Pons (tissue), 1 donor: Measurements from ENCODE around the gene PITPNM1.

Experiments
- DNase-seq: peaks from one replicate; pipeline ENCODE4 v3.0.0-alpha.2; 2016; ENCODE audit warnings: low spot score

PITPNM1 gene

DNA sequence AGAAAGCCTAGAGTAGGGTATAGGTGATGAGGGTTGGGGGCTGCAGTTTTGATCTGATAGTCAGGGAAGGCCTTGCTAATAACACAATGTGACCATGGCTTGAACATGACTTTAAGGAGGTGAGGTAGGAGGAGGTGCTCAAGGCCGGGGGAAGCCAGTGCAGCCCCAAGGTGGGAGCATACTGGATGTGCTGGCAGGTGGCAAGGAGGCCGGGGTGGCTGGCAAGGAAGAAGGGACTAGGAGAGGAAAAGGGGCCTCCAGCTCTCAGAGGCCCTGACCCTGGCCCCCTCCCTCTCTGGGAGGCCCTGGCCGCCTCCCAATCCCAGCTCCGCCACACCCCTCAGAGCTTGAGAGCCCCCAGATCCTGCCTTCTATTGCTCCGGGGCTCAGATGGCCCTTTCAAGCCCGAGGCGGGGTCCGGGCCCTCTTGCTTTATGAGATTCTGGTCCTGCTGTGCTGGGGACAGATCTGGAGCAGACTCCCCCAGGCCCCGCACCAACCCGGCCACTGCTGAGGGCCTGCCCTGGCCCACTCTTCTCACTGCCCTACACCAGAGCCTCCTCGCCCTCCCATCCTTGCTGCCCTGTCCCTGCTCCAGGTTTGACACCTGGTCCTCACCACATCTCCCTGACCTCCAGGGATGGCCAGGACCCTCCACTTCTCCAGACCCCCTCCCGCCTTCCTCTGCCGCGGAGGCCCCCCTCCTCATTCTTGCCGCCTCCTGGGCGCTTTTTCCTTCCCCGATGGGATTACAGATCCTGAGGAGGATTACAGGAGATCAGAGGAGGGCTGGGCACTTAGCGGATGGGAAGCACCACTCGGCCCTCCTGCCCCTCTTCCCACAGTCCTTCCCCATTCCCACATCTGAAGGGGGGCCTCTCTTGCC is 1.8 kb downstream of the PITPNM1 start:
- DNase-seq = no peak

DNA sequence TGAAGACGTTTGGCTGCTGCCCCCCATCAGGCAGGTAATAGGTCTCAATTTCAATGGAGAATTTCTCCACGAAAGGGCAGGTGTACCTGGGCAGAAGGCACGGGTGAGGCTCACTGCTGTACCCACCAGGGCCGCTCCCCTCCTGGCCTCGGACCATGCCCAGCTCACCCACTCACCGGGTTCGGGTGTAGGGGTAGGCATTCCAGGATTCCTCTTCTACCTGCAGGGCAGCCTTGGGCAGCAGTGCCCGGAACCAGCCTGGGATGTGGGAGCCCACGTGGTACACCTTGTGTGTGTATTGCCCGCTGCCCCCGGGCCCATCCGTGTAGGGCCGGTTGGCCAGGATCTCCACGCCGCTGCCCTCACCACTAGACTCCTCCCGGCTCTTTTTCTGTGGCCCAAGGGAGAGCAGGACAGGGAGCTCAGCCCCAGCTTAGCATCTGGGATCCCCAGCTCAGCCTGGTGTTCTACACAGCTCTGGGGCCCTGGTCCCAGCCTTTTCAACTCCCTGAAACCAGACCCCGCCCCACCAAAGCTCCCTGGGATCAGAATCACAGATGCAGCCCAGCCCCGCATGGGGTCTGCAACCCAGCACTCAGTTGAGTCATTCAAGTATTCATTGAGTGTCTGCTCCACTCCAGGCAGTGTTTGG is 2.7 kb downstream of the PITPNM1 start:
- no peak for DNase-seq

DNA sequence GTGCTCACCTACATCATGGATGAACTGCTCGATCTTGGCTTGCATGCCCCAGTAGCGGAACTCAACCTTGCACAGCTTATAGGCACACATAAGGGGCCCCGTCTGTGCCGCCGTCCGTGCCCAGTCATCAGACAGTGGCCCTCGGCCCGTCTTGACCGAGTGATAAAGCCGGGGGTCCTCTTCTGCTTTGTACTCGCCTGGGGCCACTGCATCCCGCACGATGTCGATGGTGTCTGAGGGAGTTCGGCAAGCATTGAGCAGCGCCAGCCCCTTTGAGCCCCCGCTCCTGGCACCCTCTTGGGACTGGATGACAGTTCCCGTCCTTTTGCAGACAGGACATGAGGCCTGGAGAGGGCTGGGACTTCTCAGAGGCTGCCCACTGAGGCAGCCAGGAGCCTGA is 3.3 kb downstream of the PITPNM1 start:
- no peak for DNase-seq

DNA sequence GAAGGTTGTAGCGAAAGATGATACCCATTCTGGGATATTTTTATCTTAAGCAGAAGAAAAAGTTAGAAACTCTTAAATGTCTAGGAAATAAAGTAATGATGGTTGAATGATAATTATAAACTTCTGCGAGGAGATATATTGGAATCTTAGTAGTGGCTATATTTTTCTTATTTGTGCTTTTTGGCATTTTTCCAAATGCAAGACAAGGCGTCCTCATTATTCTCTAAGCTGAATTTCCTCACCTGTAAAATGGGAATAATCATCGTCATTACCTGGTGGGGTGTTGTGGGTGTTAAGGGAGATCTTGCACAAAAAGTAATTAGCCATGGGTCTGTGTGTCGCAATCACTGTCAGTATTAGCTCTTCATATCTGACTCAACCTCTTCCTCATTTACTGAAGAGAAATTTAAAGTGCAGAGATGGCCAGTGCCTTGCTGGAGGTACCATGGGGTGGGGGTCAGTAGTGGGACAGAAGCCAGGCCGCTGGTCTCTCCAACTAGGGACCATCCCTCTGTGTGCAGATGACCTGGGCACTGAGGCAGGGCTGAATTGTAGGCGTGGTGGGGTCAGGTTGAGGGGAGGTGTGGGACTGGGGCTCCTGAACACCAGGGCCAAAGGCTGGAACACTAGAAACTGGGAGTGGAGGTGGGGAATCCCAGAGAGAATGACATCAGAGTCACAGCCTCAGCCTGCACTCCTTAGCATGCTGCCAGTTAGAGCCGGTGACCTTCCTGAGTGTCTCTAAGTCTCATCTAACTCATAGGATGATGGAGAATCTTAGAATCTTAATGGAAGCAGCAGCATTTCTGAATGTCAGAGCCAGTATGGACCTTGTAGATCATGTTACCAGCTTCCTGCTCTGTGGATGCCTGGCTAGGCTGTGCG is 4.1 kb downstream of the PITPNM1 start:
- DNase-seq = no peak

DNA sequence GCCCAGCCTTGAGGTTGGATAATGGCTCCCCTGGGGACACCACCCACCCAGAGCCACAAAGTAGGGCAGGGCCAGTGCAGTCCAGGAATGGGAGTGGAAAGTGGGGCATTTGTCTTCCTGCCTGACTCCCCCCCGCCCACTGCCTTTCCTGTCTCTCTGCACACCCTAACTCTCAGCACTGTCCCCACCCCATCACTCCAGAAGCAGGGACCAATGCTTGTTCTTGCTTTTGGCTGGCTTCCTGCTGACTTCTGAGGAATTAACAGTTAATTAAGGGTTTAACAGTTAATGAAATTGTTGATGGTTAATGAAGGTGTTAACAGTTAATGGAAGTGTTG is 4.7 kb downstream of the PITPNM1 start:
- no peak for DNase-seq

DNA sequence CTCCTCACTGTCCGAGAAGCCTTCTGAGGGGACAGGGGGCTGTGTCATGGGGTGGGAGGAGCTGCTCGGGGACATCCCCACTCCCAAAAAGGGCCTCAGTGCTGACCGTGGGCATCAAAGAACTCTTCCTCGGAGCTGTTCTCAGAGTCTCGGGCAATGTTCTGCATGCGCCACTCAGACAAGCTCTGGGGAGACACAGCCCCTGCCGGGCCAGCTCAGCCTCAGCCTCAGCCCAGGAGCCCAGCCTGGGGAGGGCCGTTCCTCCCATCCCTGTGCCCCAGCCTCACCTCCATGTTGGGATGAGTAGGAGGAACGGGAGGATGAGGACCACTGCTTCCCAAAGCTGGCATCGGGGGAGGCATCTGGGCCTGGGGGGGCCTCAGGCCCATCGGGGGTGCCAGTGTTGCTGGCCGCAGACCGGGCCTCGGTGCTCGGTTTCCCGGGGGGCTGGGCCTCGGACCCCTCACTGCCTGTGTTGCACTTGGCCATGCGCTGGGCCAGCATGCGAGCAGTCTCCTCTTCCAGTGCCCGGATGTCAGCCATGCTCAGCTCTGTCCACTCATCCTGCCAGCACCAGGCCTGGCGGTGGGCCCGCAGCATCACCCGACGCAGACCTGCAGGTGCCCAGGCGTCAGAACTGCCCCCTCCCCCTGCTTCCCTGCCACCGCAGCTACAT is 5.2 kb downstream of the PITPNM1 start:
- no peak for DNase-seq

DNA sequence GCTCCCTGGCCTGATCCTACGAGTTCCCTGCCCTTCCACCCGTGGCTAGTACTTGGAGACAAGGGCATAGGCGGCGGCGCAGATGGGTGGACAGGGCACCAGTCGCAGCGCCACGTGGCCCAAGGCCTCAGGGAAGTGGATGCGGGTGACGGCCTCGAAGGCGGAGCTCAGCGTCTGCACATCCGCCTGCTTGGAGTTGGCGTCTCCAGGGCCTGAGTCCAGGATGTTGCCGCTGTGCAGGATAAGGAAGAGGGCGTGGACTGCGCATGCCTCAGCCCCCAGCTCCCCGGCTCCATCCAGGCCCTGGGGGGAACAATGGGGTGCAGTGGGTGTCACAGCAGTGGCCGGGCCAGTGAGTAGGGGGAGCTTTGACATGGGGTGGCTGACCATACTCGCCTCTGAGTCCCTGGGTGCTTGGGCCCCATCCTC is 6.6 kb downstream of the PITPNM1 start:
- DNase-seq = no peak

DNA sequence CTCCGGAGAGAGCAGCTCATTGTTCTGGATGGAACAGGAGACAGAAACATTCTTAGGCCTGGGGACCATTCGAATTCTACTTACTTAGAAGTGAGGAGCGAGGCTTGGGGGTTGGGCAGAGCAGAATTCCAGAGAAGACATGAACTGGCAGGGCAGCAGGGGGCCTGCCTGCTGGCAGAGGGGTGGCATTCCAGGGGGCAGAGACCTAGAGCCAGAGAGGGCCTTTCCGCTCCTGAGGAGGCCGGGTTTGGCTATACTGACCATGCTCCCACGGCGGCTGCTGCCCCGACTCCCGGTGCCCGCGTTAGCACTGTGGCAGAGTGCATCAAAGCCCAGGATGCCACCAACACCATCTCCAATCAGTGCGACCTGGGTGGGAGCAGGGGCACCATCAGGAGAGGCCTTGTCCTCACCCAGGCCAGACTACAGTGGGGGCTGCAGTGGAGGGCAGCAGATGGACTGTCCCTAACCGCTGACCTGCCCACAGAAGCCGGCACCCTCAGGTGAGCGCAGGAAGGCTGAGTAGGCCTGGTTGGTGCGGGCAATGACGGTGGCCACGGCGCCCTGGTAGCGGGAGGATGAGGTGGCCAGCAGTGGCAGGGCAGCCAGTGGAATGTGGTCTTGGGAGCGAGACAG is 7.4 kb downstream of the PITPNM1 start:
- DNase-seq = no peak

DNA sequence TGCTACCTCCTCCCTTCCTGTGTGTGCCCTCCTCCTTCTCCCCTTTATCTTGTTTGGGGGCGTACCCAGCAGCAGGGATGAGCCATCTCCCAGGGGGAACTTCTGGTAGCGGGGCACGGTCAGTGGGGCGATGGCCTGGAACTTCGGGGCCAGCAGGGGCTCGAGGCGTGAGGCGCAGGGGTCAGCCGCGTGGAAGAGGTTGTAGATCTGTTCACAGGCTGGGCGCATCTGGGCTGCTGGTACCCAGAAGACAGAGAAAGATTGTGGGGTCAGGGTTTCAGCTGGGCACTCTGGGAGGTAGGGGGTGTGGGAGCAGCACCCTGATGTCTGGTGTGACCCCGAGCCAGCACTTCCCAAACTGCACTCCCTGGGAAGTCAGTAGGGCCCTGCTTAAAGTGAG is 9.1 kb downstream of the PITPNM1 start:
- DNase-seq = no peak

DNA sequence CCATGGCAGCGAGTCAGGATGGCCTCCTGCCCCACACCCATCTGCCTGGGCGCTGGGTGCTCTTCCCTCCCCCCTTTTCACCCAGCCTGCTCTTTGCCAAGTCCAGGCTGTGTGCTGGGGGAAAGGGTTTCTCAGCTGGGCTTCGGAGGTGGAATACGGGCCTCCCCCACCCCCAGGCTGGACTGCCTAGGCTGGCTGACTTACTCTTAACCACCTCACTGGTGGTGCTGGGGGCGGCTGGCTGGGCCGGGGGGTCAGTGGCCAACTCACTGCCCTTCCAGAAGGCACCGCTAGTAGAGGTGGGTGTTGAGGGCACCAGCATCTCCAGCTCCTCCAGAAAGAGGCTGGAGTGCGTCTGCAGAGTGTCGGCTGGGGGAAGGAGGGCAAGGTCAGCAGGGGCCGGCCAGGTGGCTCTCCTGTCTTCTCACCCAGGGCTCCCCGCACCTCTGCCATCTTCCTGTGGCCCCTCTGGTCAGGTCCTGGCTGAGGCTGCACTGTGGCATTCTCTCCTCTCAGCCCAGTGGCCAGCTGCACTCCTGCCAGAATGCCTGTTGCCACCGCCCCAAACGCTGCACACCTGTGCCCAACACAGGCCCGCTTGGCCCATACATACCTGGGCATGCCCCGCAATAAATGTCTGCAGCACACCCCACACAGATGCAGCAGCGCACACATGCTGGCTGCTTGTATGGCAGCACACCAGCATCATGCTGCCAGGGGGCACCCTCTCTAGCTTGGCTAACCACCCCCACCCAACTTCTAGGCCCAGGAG is 9.7 kb downstream of the PITPNM1 start:
- DNase-seq = no peak

DNA sequence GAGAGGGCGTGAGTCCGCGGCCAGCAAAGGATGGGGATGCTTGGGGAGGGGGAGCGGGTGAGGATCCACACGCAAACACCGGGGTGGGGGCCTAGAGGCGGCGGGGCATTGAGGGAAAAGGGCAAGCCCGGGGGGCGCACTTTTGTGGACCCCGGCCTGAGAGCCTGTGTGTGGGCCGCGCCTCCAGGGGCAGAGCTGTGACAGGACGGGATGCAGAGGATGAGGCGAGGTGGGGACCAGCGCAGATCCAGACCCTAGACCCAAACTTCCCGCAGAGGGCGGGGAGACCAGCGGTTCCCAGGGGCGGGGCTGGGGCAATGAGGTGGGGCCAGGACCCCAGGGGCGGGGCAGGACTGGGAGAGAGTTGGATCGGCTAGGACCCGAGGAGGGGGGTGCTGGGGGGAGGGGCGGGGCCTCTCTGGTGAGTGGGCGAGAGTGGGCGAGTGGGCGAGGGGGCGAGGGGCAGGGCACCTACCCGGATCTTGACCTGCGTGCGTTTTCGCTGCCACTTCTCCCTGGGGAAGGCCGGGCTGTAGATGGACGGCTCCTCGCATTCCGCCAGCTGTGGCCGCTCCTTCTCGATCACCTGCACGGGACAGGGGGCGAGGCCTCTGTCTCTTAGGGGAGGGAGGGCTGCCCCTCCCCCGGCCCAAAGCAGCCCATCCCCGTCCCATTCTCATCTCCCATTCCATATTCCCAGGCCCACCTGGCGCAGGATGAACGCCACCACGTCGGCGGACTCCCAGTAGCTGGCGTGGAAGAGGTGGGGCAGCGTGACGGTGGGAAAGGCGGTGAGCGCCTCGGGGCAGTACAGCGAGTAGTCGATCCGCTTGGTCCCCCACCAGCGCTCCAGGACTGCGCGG is 10.6 kb downstream of the PITPNM1 start:
- DNase-seq = no peak

DNA sequence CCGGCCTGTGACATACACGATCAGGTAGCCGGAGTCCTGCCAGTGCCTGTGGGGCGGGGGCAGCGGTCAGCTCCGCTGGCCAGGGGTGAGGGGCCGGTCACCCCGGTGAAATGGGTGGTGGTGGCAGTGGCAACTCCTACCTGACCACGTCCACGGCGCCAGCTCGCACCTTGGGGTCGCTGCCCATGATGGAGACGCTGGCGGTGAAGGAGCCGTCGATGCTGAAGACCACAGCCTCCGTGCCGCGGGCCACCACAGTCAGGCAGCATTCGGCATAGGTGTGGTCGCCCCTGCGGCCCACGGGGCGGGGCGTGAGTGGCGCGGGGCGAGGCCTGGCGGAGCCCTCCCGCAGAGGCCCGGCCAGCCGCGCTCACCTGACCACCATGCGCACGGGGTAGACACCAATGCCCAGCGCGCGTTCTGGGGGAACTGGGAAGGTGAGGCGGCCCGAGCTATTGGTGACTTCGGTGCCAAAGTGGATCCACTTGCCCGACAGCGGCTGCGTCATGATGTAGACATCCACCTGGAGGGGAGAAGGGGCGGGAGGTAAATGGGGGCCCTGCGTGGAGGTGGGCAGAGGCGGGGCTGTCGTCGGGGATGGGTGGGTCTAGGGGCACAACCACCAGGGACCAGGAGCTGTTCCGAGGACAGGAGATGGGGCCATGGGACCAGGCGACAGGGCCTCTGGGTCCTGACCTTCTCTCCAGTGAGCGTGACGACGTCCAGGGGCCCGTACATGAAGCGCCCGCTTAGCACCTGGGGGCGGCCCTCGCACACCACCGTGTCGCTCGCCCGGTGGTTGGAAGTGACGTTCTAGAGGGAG is 11.4 kb downstream of the PITPNM1 start:
- no peak for DNase-seq

DNA sequence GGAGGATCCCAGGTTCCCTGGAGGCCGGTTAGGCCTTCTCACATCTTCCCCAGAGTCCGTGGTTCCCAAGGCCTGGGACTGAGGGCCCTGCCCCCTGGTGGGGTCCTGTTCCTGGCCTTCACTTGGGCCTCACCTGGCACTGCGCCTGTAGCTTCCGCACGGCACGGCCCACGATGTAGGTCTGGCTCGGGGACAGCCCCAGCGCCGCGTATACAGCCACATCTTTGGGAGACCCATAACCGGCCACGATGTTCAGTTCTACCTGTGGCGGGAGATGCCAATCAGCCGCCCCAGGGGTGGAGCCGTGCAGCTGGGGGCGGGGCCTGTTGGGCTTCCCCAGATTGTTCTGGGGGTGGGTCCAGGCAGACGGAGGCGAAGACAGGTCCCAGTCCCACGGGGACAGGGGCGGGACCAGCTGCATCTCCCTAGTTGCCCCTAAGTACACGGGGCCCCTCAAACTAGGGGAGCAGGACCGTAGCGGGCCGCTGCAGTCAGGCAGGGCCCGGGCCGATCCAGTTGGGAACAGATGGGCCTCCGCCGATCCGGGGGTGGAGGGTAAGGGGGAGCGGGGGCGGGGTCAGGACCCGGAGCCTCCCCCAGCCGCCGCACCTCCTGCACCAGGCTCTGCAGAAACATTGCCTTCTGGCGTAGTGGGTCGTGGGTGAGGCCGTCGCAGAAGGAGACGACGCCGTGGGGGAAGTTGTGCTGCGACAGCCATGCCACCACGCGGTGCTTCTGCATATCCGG is 12.2 kb downstream of the PITPNM1 start:
- DNase-seq = no peak

DNA sequence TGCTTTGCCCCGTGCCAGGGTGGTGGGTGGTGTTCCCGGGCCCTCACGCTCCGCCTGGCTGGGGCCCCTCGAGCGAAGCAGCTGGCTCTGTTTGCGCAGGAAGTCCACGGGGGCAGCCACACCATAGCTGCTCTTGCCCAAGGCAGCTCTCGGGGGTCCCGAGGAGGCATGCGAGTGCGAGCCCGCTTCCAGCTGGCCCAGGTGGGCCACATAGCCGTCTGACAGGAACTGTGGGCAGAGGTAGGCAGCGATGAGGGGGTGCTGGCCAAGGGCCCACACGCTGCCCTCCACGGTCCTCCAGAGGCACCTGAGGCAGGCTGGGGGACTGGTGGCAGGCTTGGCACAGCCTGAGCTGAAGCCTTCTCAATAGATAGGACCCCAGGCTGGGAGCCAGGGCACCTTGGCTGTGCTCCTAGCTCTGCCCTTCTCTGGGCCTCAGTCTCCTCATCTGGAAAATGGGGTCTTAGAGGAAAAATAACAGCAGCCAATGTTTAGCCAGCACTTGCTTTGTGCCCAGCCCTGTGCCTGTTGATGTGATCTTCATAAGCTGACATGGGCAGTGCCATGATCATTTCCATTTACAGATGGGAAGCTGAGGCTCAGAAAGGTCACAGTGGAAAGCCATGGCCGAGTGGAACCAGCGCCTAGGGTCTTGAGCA is 13.0 kb downstream of the PITPNM1 start:
- no peak for DNase-seq

DNA sequence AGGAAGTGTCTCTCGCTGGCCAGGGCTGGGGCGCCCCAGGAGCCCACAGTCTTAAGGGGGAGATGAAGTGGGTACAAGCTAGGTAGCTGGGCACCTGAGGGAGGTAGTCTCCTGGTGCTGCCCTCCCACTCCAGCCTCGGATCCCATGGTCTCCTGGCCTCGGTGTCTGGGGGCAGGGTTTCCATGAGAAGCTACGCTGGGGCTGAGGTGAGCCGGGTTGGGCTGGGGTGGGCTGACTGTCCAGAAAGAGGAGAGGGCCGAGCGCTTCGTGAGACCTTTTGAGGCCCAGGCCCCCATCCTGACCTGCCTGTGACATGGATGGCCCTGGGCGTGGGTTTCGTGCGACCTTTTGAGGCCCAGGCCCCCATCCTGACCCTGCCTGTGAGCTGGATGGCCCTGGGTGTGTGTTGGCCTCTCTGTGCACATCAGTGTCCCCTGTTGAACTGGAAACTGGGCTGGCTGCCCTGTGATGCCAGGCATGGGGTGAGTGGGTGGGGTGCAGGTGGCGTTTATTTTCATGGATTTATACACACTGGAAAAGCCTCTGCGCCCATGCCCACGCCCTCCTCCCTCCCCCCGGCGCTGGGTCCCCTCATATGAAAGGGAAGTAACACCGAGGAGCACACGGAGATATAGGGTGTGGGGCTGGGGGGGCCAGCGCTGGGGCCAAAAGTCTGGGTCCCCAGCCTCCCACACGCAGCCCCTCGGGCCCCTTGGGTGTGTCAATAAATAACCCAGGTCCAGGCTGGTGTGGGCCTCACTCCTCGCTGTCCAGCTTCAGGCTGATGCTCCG is 13.7 kb downstream of the PITPNM1 start:
- no peak for DNase-seq

DNA sequence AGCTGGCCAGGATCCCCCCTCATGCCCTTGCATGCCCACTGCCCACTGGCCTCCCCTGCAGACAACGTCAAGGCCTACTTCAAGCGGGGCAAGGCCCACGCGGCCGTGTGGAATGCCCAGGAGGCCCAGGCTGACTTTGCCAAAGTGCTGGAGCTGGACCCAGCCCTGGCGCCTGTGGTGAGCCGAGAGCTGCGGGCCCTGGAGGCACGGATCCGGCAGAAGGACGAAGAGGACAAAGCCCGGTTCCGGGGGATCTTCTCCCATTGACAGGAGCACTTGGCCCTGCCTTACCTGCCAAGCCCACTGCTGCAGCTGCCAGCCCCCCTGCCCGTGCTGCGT is 14.5 kb downstream of the PITPNM1 start:
- DNase-seq = no peak
